Measurements from ENCODE around the gene SUFU.

GRCh38 chr10:102460836-102461186 lies 43.0 kb upstream of the SUFU start:
- TF ChIP-seq POLR2A (IDR thresholded peaks at IDR 0.05; ENCODE audit: low read depth, low read length) (no peak), CEBPB (IDR thresholded peaks at IDR 0.05; ENCODE audit: low read depth, low read length) (no peak), CTCF (conservative IDR thresholded peaks at IDR 0.05; ENCODE audit: low read depth, low read length) (no peak), BHLHE40 (IDR thresholded peaks at IDR 0.05; ENCODE audit: low read depth, low read length) (no peak), RFX5 (IDR thresholded peaks at IDR 0.05; ENCODE audit: low read depth, low read length) (no peak), RCOR1 (IDR thresholded peaks at IDR 0.05; ENCODE audit: insufficient replicate concordance, low read length) (no peak), MAZ (IDR thresholded peaks at IDR 0.05; ENCODE audit: borderline replicate concordance, low read depth, low read length) (no peak), SMC3 (IDR thresholded peaks at IDR 0.05; ENCODE audit: low read depth, low read length) (no peak), MXI1 (IDR thresholded peaks at IDR 0.05; ENCODE audit: borderline replicate concordance, low read depth, low read length) (no peak), ELK1 (IDR thresholded peaks at IDR 0.05; ENCODE audit: borderline replicate concordance, low read depth, low read length) (no peak)

Measured in IMR-90 (cell line).